ENCODE measurements around the gene SMARCA4.

SMARCA4 gene

GRCh38 chr19:10960314-10961072 is at the start of gene SMARCA4:
Gene SMARCA4 (plus strand): TSS chr19:10961030. CDS start chr19:10984152, 23,122 bp downstream.
- no peak for TF ChIP-seq CTCF (IDR thresholded peaks at IDR 0.05; ENCODE audit: insufficient read depth, missing control alignments)
- FAIRE-seq (no peak), DNase-seq (ENCODE audit: insufficient read length, low spot score) (peak; percentile 86)

DNA sequence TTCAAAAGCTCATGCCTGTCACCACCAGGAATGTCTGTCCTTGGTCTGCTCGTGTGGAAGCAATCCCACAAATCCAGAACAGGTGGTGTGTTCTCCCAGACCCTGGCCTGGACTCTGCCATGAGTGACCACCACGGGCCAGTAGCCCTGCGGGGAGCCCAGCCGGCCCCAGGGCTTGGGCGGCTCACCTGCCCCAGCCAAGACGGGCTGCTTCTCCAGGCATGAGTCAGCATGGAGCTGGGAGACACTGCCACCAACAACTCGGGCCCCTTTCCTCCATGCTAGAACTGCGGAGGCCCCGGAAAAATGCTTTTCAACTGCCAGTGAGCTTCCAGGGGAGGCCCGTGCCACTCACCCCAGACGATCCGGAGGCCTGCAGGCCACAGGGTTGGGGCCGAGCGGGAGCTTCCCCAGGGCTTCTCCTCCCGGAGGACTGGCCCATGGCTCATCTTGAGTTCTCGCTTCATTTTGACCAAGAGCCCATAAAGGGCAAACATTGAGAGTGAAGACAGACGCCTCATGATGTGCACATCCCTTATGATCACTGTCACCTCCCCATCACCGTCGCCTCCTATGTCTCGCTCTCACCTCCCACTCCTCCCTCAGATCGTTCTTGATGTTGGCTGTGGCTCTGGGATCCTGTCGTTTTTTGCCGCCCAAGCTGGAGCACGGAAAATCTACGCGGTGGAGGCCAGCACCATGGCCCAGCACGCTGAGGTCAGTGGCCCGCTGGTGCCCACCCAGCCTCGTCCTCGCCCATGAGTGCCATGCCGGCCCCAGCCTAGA is 49.1 kb upstream of the SMARCA4 start:
- no peak for TF ChIP-seq CTCF (IDR thresholded peaks at IDR 0.05; ENCODE audit: insufficient read depth, missing control alignments)
- DNase-seq (ENCODE audit: insufficient read length, low spot score): no peak
- no peak for FAIRE-seq

- no peak for TF ChIP-seq CTCF (IDR thresholded peaks at IDR 0.05; ENCODE audit: insufficient read depth, missing control alignments)
- FAIRE-seq (no peak), DNase-seq (ENCODE audit: insufficient read length, low spot score) (no peak)
Measured at GRCh38 chr19:10912619-10913018, 48.2 kb upstream of the SMARCA4 start.

DNA sequence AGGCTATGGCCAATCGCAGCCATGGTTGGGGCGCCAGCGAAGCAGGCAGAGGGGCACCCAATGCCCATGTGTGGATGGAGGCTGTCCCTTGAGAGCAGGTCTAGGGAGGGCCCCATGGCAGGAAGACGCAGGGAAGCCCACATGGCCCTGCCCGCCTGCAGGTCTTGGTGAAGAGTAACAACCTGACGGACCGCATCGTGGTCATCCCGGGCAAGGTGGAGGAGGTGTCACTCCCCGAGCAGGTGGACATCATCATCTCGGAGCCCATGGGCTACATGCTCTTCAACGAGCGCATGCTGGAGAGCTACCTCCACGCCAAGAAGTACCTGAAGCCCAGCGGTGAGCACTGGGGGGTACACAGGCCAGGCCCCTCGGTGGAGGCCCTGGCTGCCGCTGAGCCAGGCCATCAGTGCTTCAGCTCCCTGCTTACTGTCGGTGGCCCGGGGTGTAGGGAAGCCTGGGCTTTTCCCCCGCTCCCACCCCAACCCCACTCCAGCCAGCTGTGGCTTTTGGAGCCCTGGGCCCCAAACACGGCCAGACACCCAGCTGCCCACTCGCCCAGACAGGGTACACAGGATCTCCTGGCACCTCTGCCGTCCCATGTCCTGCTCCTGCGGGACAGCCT is 47.0 kb upstream of the SMARCA4 start:
- FAIRE-seq (no peak), DNase-seq (ENCODE audit: insufficient read length, low spot score) (no peak)
- TF ChIP-seq CTCF (IDR thresholded peaks at IDR 0.05; ENCODE audit: insufficient read depth, missing control alignments): no peak

- DNase-seq (ENCODE audit: insufficient read length, low spot score) (no peak), FAIRE-seq (no peak)
- TF ChIP-seq CTCF (IDR thresholded peaks at IDR 0.05; ENCODE audit: insufficient read depth, missing control alignments): no peak
Measured at GRCh38 chr19:10915130-10916091, 45.4 kb upstream of the SMARCA4 start.

DNA sequence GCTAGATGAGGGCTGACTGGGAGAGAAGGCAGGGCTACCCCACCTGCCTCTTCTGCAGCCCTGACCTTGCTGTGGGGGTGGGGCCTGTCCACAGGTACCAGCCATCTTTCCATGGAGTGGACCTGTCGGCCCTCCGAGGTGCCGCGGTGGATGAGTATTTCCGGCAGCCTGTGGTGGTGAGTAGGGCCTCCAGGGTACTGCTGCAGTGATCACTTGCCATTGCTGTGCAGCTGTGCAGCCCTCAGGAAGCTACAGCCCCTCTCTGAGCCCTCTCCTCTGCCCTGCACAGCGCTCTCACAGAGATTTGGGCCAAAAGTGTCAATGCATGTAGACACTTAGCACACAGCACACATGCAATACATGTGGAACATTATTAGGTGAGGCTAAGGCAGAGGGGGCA is 44.2 kb upstream of the SMARCA4 start:
- no peak for DNase-seq (ENCODE audit: insufficient read length, low spot score)
- TF ChIP-seq CTCF (IDR thresholded peaks at IDR 0.05; ENCODE audit: insufficient read depth, missing control alignments): no peak
- no peak for FAIRE-seq

All from D721Med (cell line).